Uterus (tissue), 4 donors: ENCODE measurements around the gene TOR2A. TPM values are rescaled to one million over a fixed set of nuclear protein-coding genes. Genes with fewer than 3 reads are reported as not detected.
A peak's percentile ranks its signal among the peaks of the same experiment; 100 is the strongest.

ENCODE experiments used
- DNase-seq, 2 donors: peaks; one replicate each; pipeline ENCODE4 v3.0.0-alpha.2; 2019 to 2020
- H3K27ac ChIP-seq, 2 donors: fragments of 200-600 bp; sonication (generic); 1 replicate in 1 of 2; 2 replicates in 1 of 2; pipeline ENCODE4 v1.5.1; 2016 to 2018
- H3K27me3 ChIP-seq, 2 donors: fragments of 200-600 bp; sonication (generic); one replicate each; pipeline ENCODE4 v1.5.1; 2018 to 2019; ENCODE audit warnings: control low read depth in 1 of 2
- H3K36me3 ChIP-seq, 2 donors: fragments of 200-600 bp; sonication (generic); one replicate each; pipeline ENCODE4 v1.5.1; 2019; ENCODE audit warnings: control low read depth in 1 of 2
- H3K4me1 ChIP-seq, 2 donors: fragments of 200-600 bp; sonication (generic); one replicate each; pipeline ENCODE4 v1.5.1; 2018 to 2019; ENCODE audit warnings: control low read depth in 1 of 2
- H3K4me3 ChIP-seq, 2 donors: fragments of 200-600 bp; sonication (generic); 1 replicate in 1 of 2; 2 replicates in 1 of 2; pipeline ENCODE4 v1.5.1; 2018 to 2019; ENCODE audit warnings: mild to moderate bottlenecking in 1 of 2
- H3K9me3 ChIP-seq, 2 donors: fragments of 200-600 bp; sonication (generic); one replicate each; pipeline ENCODE4 v1.5.1; 2019; ENCODE audit warnings: control low read depth in 1 of 2
- CTCF ChIP-seq, 4 experiments: fragments of 200-600 bp in 2 of 4; fragments of 450-650 bp in 2 of 4; sonication (generic) in 2 of 4; IDR thresholded peaks; one replicate each; pipeline ENCODE4 v1.5.1; 2016 to 2019; ENCODE audit warnings: antibody characterized with exemption in 4 of 4, mild to moderate bottlenecking in 2 of 4, moderate library complexity in 1 of 4
- POLR2A ChIP-seq, 2 donors: fragments of 450-650 bp; IDR thresholded peaks; one replicate each; pipeline ENCODE4 v1.6.1; 2016; ENCODE audit warnings: antibody characterized with exemption in 2 of 2, mild to moderate bottlenecking in 1 of 2, moderate library complexity in 1 of 2
- intact Hi-C: fragments of 100-400 bp; cut with DNase I; formaldehyde crosslinking; loops from one replicate; pipeline ENCODE4 v1.15.1; 2023; ENCODE audit warnings: low total_unique reads
- total RNA-seq, 4 donors: library from RNA; depleted of rRNA in 3 of 4; stranded (reverse); fragments of >200 nt in 3 of 4; gene quantifications; one replicate each; pipeline versions ENCODE4 v1.1.0 to v1.2.4, GENCODE V29; 2014 to 2023
- donor health status: DM: yes; HTN: yes; CAD: no.

TOR2A gene
- total RNA-seq, 4 donors from 2014 or later, result 2.0 to 73.8 (median 7.0) TPM

GRCh38 chr9:127767909-127768331 is 32.8 kb upstream of the TOR2A start:
- TF ChIP-seq POLR2A (IDR thresholded peaks at IDR 0.05), result no peak
- no peak for TF ChIP-seq CTCF (IDR thresholded peaks at IDR 0.05)
- DNase-seq, result no peak
- no peaks in the 10 kb centered on the region for H3K27me3 ChIP-seq
- H3K9me3 ChIP-seq, result no peaks in the 10 kb centered on the region
- H3K4me1 ChIP-seq, result peaks cover 0 to 12% of the 10 kb centered on the region in 2 donors
- no peak overlapping the region for H3K4me3 ChIP-seq
- no peaks in the 10 kb centered on the region for H3K36me3 ChIP-seq
- intact Hi-C loops, result no loop called here
- H3K27ac ChIP-seq, result peak overlapping the region; percentile 63 to 68

- no peaks in the 10 kb centered on the region for H3K9me3 ChIP-seq
- intact Hi-C loops, result no loop called here
- H3K27ac ChIP-seq, result peak overlapping the region; percentile 63 to 68
- TF ChIP-seq POLR2A (IDR thresholded peaks at IDR 0.05) (no peak), CTCF (IDR thresholded peaks at IDR 0.05) (no peak)
- no peak for DNase-seq
- no peaks in the 10 kb centered on the region for H3K36me3 ChIP-seq
- H3K27me3 ChIP-seq, result no peaks in the 10 kb centered on the region
- H3K4me1 ChIP-seq, result peaks cover 0 to 12% of the 10 kb centered on the region in 2 donors
- H3K4me3 ChIP-seq, result no peak overlapping the region
Measured at GRCh38 chr9:127767410-127767809, 32.3 kb upstream of the TOR2A start.

GRCh38 chr9:127765418-127765817 is 30.3 kb upstream of the TOR2A start:
- no peak for TF ChIP-seq CTCF (IDR thresholded peaks at IDR 0.05)
- no peak for TF ChIP-seq POLR2A (IDR thresholded peaks at IDR 0.05)
- Histone ChIP-seq H3K36me3 (no peaks in the 10 kb centered on the region), H3K27me3 (no peaks in the 10 kb centered on the region), H3K27ac (peak overlapping the region in 1 of 2 donors; percentile 68), H3K9me3 (no peaks in the 10 kb centered on the region), H3K4me1 (peaks cover 0 to 7% of the 10 kb centered on the region in 2 donors), H3K4me3 (no peak overlapping the region)
- DNase-seq, result no peak
- intact Hi-C loops, result no loop called here

GRCh38 chr9:127763918-127764384 is 28.9 kb upstream of the TOR2A start:
- Histone ChIP-seq H3K27ac (peak overlapping the region; percentile 27 to 68), H3K36me3 (no peaks in the 10 kb centered on the region), H3K9me3 (no peaks in the 10 kb centered on the region), H3K4me3 (no peak overlapping the region), H3K4me1 (peaks cover 0 to 7% of the 10 kb centered on the region in 2 donors), H3K27me3 (no peaks in the 10 kb centered on the region)
- TF ChIP-seq POLR2A (IDR thresholded peaks at IDR 0.05) (no peak), CTCF (IDR thresholded peaks at IDR 0.05) (peak in 2 of 4 experiments; percentile 37 to 49)
- DNase-seq, result peak in 1 of 2 donors; percentile 60
- intact Hi-C loops, result no loop called here

- no peaks in the 10 kb centered on the region for H3K9me3 ChIP-seq
- H3K27ac ChIP-seq, result peak overlapping the region; percentile 22 to 68
- TF ChIP-seq POLR2A (IDR thresholded peaks at IDR 0.05) (no peak), CTCF (IDR thresholded peaks at IDR 0.05) (no peak)
- H3K4me3 ChIP-seq, result no peak overlapping the region
- H3K27me3 ChIP-seq, result no peaks in the 10 kb centered on the region
- H3K36me3 ChIP-seq, result no peaks in the 10 kb centered on the region
- intact Hi-C loops, result no loop called here
- peaks cover 0 to 7% of the 10 kb centered on the region in 2 donors for H3K4me1 ChIP-seq
- peak in 1 of 2 donors; percentile 70 for DNase-seq
Measured at GRCh38 chr9:127762111-127762676, 27.1 kb upstream of the TOR2A start.
